HEK293 (cell line): Measurements from ENCODE around the gene NR0B2.

Experiments used
- BCL11A ChIP-seq: fragments of 450-650 bp; formaldehyde crosslinking; IDR thresholded peaks from 2 replicates; pipeline ENCODE4 v1.5.1; 2016; ENCODE audit warnings: low read depth, missing biosample characterization, missing genetic modification characterization
- BCL6B ChIP-seq: fragments of 450-650 bp; formaldehyde crosslinking; IDR thresholded peaks from 2 replicates; pipeline ENCODE4 v1.5.1; 2017; ENCODE audit warnings: missing biosample characterization, missing genetic modification characterization
- GLIS1 ChIP-seq: fragments of 450-650 bp; formaldehyde crosslinking; IDR thresholded peaks from 2 replicates; pipeline ENCODE4 v1.5.1; 2016; ENCODE audit warnings: missing biosample characterization, missing genetic modification characterization
- GLIS2 ChIP-seq: fragments of 450-650 bp; formaldehyde crosslinking; IDR thresholded peaks from 2 replicates; pipeline ENCODE4 v1.5.1; 2016; ENCODE audit warnings: missing biosample characterization, missing genetic modification characterization
- IKZF3 ChIP-seq: fragments of 450-650 bp; IDR thresholded peaks from 2 replicates; pipeline ENCODE4 v1.5.0; 2018; ENCODE audit warnings: missing biosample characterization, mild to moderate bottlenecking, missing genetic modification characterization, moderate library complexity
- KLF9 ChIP-seq: fragments of 450-650 bp; formaldehyde crosslinking; IDR thresholded peaks from 2 replicates; pipeline ENCODE4 v1.5.1; 2016; ENCODE audit warnings: missing biosample characterization, missing genetic modification characterization, low read depth
- MYNN ChIP-seq: fragments of 450-650 bp; formaldehyde crosslinking; IDR thresholded peaks from 2 replicates; pipeline ENCODE4 v1.5.1; 2016; ENCODE audit warnings: missing biosample characterization, missing genetic modification characterization, borderline replicate concordance
- OSR2 ChIP-seq: fragments of 450-650 bp; formaldehyde crosslinking; IDR thresholded peaks from 2 replicates; pipeline ENCODE4 v1.5.1; 2016; ENCODE audit warnings: missing biosample characterization, missing genetic modification characterization
- PATZ1 ChIP-seq: fragments of 450-650 bp; formaldehyde crosslinking; IDR thresholded peaks from 2 replicates; pipeline ENCODE4 v1.5.1; 2016; ENCODE audit warnings: missing biosample characterization, missing genetic modification characterization
- SP3 ChIP-seq: fragments of 450-650 bp; formaldehyde crosslinking; IDR thresholded peaks from 2 replicates; pipeline ENCODE4 v1.5.1; 2016; ENCODE audit warnings: missing biosample characterization, missing genetic modification characterization
- SP7 ChIP-seq: fragments of 450-650 bp; formaldehyde crosslinking; IDR thresholded peaks from 2 replicates; pipeline ENCODE4 v1.5.1; 2016; ENCODE audit warnings: missing biosample characterization, missing genetic modification characterization
- ZBTB48 ChIP-seq: fragments of 450-650 bp; formaldehyde crosslinking; IDR thresholded peaks from 2 replicates; pipeline ENCODE4 v1.5.1; 2016; ENCODE audit warnings: missing biosample characterization, missing genetic modification characterization
- ZNF121 ChIP-seq: fragments of 450-650 bp; formaldehyde crosslinking; IDR thresholded peaks from 2 replicates; pipeline ENCODE4 v1.5.1; 2016; ENCODE audit warnings: missing biosample characterization, missing genetic modification characterization
- ZNF157 ChIP-seq: fragments of 450-650 bp; formaldehyde crosslinking; IDR thresholded peaks from 2 replicates; pipeline ENCODE4 v1.5.1; 2016; ENCODE audit warnings: missing biosample characterization, missing genetic modification characterization
- ZNF18 ChIP-seq: fragments of 450-650 bp; formaldehyde crosslinking; IDR thresholded peaks from 2 replicates; pipeline ENCODE4 v1.5.1; 2016; ENCODE audit warnings: missing biosample characterization, missing genetic modification characterization
- ZNF19 ChIP-seq: fragments of 450-650 bp; formaldehyde crosslinking; IDR thresholded peaks from 2 replicates; pipeline ENCODE4; 2016; ENCODE audit warnings: missing biosample characterization, missing genetic modification characterization, low read depth
- ZNF223 ChIP-seq: fragments of 450-650 bp; formaldehyde crosslinking; IDR thresholded peaks from 2 replicates; pipeline ENCODE4 v1.5.1; 2016; ENCODE audit warnings: missing biosample characterization, missing genetic modification characterization
- ZNF274 ChIP-seq, 2 experiments: fragments of 200-500 bp in 1 of 2; fragments of 450-650 bp in 1 of 2; sonication (Bioruptor generic) in 1 of 2; formaldehyde crosslinking in 1 of 2; IDR thresholded peaks; 2 replicates each; pipeline versions ENCODE4 v1.5.1 to v1.6.1; 2014 to 2016; ENCODE audit warnings: borderline replicate concordance in 1 of 2, inconsistent platforms in 1 of 2, low read length in 1 of 2, missing biosample characterization in 1 of 2, missing genetic modification characterization in 1 of 2
- ZNF394 ChIP-seq: fragments of 450-650 bp; formaldehyde crosslinking; IDR thresholded peaks from 2 replicates; pipeline ENCODE4 v1.5.1; 2016; ENCODE audit warnings: missing biosample characterization, missing genetic modification characterization, mild to moderate bottlenecking, moderate library complexity, borderline replicate concordance
- ZNF473 ChIP-seq: fragments of 450-650 bp; formaldehyde crosslinking; IDR thresholded peaks from 2 replicates; pipeline ENCODE4 v1.5.1; 2017; ENCODE audit warnings: missing biosample characterization, missing genetic modification characterization
- ZNF48 ChIP-seq: fragments of 450-650 bp; formaldehyde crosslinking; IDR thresholded peaks from 2 replicates; pipeline ENCODE4 v1.5.1; 2016; ENCODE audit warnings: missing biosample characterization, missing genetic modification characterization
- ZNF558 ChIP-seq: fragments of 450-650 bp; formaldehyde crosslinking; IDR thresholded peaks from 2 replicates; pipeline ENCODE4 v1.5.1; 2016; ENCODE audit warnings: missing biosample characterization, missing genetic modification characterization
- ZNF623 ChIP-seq: fragments of 450-650 bp; formaldehyde crosslinking; IDR thresholded peaks from 2 replicates; pipeline ENCODE4 v1.5.1; 2016; ENCODE audit warnings: missing biosample characterization, missing genetic modification characterization
- ZNF645 ChIP-seq: fragments of 450-650 bp; formaldehyde crosslinking; IDR thresholded peaks from 2 replicates; pipeline ENCODE4; 2016; ENCODE audit warnings: missing biosample characterization, missing genetic modification characterization
- ZNF660 ChIP-seq: fragments of 450-650 bp; IDR thresholded peaks from 2 replicates; pipeline ENCODE4 v1.5.1; 2018; ENCODE audit warnings: missing biosample characterization, mild to moderate bottlenecking, missing genetic modification characterization
- ZNF692 ChIP-seq: fragments of 450-650 bp; formaldehyde crosslinking; IDR thresholded peaks from 2 replicates; pipeline ENCODE4 v1.5.1; 2016; ENCODE audit warnings: missing biosample characterization, missing genetic modification characterization
- ZNF76 ChIP-seq: fragments of 450-650 bp; formaldehyde crosslinking; IDR thresholded peaks from 2 replicates; pipeline ENCODE4; 2016; ENCODE audit warnings: low read depth, missing biosample characterization, missing genetic modification characterization, borderline replicate concordance
- ZNF785 ChIP-seq: fragments of 450-650 bp; formaldehyde crosslinking; IDR thresholded peaks from 2 replicates; pipeline ENCODE4 v1.5.1; 2016; ENCODE audit warnings: missing biosample characterization, missing genetic modification characterization
- ZXDB ChIP-seq: fragments of 450-650 bp; formaldehyde crosslinking; IDR thresholded peaks from 2 replicates; pipeline ENCODE4 v1.5.1; 2016; ENCODE audit warnings: missing biosample characterization, missing genetic modification characterization

Gene NR0B2

GRCh38 chr1:26864610-26865480 is 48.9 kb downstream of the NR0B2 start (continued):
- TF ChIP-seq ZNF558 (tag by site-specific recombination) (no peak), OSR2 (tag by site-specific recombination) (peak; percentile 49; the same call in 1 of the 2 replicates), ZNF48 (tag by site-specific recombination) (no peak), ZNF660 (peak; percentile 46; the same call in 1 of the 2 replicates), ZNF394 (tag by site-specific recombination) (no peak), ZNF223 (tag by site-specific recombination) (no peak), ZXDB (tag by site-specific recombination) (peak; percentile 70), ZNF157 (tag by site-specific recombination) (no peak), GLIS1 (tag by site-specific recombination) (0 out of 2 replicates have a peak, but pooled peaks have one; percentile 22), ZNF785 (tag by site-specific recombination) (no peak), SP7 (tag by site-specific recombination) (peak; percentile 77), ZNF473 (tag by site-specific recombination) (no peak), MYNN (tag by site-specific recombination) (no peak), BCL11A (tag by site-specific recombination) (peak; percentile 14; the same call in 1 of the 2 replicates), ZNF18 (tag by site-specific recombination) (no peak), ZNF623 (no peak), ZNF19 (tag by site-specific recombination) (no peak), IKZF3 (tag by site-specific recombination) (peak; percentile 98), ZNF121 (tag by site-specific recombination) (no peak), KLF9 (peak; percentile 41; the same call in 1 of the 2 replicates), ZBTB48 (peak; percentile 83; the same call in 1 of the 2 replicates), GLIS2 (peak; percentile 72), ZNF76 (tag by site-specific recombination) (no peak; the same call in none of the 2 replicates), SP3 (tag by site-specific recombination) (peak; percentile 90), ZNF645 (tag by site-specific recombination) (0 out of 2 replicates have a peak, but pooled peaks have one; percentile 15), PATZ1 (tag by site-specific recombination) (peak; percentile 94), BCL6B (tag by site-specific recombination) (no peak), ZNF274 (IDR thresholded peaks at IDR 0.05; ENCODE audit: low read length) (no peak), ZNF274 (tag by site-specific recombination; IDR thresholded peaks at IDR 0.05; ENCODE audit: borderline replicate concordance) (no peak), ZNF692 (tag by site-specific recombination) (peak; percentile 74)
